Skin epidermis (tissue), 12 donors: ENCODE data around the gene LINC01488.
A peak's percentile ranks its signal among the peaks of the same experiment; 100 is the strongest.

Experiments
- H3K27ac ChIP-seq, 21 experiments: fragments of 200-600 bp; sonication (generic) in 11 of 21; one replicate each; pipeline ENCODE4 v1.5.0; 2020; ENCODE audit warnings: mild to moderate bottlenecking in 3 of 21, inconsistent platforms in 2 of 21, moderate library complexity in 2 of 21
- H3K4me3 ChIP-seq, 7 experiments: fragments of 200-600 bp; sonication (generic) in 2 of 7; one replicate each; pipeline ENCODE4 v1.5.0; 2020; ENCODE audit warnings: inconsistent platforms in 2 of 7, mild to moderate bottlenecking in 2 of 7, moderate library complexity in 1 of 7

The LINC01488 gene

GRCh38 chr11:69489031-69489745 is 7.7 kb downstream of the LINC01488 start:
- H3K27ac ChIP-seq, result peak overlapping the region in 2 of 21 experiments; percentile 13 to 28
- no peak overlapping the region for H3K4me3 ChIP-seq

GRCh38 chr11:69489746-69490365 is 8.4 kb downstream of the LINC01488 start:
- no peak overlapping the region for H3K4me3 ChIP-seq
- peak overlapping the region in 1 of 21 experiments; percentile 28 for H3K27ac ChIP-seq

- Histone ChIP-seq H3K4me3 (no peak overlapping the region), H3K27ac (no peak overlapping the region)
Measured at GRCh38 chr11:69490516-69490915, 9.1 kb downstream of the LINC01488 start.

- Histone ChIP-seq H3K4me3 (no peak overlapping the region), H3K27ac (no peak overlapping the region)
Measured at GRCh38 chr11:69491071-69492031, 9.9 kb downstream of the LINC01488 start.

- no peak overlapping the region for H3K27ac ChIP-seq
- no peak overlapping the region for H3K4me3 ChIP-seq
Measured at GRCh38 chr11:69492201-69492991, 10.9 kb downstream of the LINC01488 start.

- H3K4me3 ChIP-seq, result no peak overlapping the region
- H3K27ac ChIP-seq, result no peak overlapping the region
Measured at GRCh38 chr11:69493931-69494821, 12.7 kb downstream of the LINC01488 start.

- no peak overlapping the region for H3K27ac ChIP-seq
- H3K4me3 ChIP-seq, result no peak overlapping the region
Measured at GRCh38 chr11:69494851-69495250, 13.4 kb downstream of the LINC01488 start.

GRCh38 chr11:69495441-69496201 is 14.2 kb downstream of the LINC01488 start:
- no peak overlapping the region for H3K27ac ChIP-seq

GRCh38 chr11:69496202-69496557 is 14.7 kb downstream of the LINC01488 start:
- peak overlapping the region in 1 of 21 experiments; percentile 60 for H3K27ac ChIP-seq
- no peak overlapping the region for H3K4me3 ChIP-seq

More at GRCh38 chr11:69495441-69496201, 14.2 kb downstream of the LINC01488 start:
- H3K4me3 ChIP-seq, result no peak overlapping the region

GRCh38 chr11:69496631-69497220 is 15.3 kb downstream of the LINC01488 start:
- H3K4me3 ChIP-seq, result no peak overlapping the region
- H3K27ac ChIP-seq, result peak overlapping the region in 4 of 21 experiments; percentile 11 to 60 (median 19)

- H3K4me3 ChIP-seq, result no peak overlapping the region
- peak overlapping the region in 4 of 21 experiments; percentile 11 to 60 (median 20) for H3K27ac ChIP-seq
Measured at GRCh38 chr11:69497221-69497787, 15.8 kb downstream of the LINC01488 start.

GRCh38 chr11:69498614-69499175 is 17.2 kb downstream of the LINC01488 start:
- Histone ChIP-seq H3K27ac (no peak overlapping the region), H3K4me3 (no peak overlapping the region)

GRCh38 chr11:69499186-69499917 is 17.9 kb downstream of the LINC01488 start:
- H3K4me3 ChIP-seq, result no peak overlapping the region
- no peak overlapping the region for H3K27ac ChIP-seq

- H3K4me3 ChIP-seq, result no peak overlapping the region
- no peak overlapping the region for H3K27ac ChIP-seq
Measured at GRCh38 chr11:69499918-69500284, 18.4 kb downstream of the LINC01488 start.

- H3K4me3 ChIP-seq, result no peak overlapping the region
- H3K27ac ChIP-seq, result no peak overlapping the region
Measured at GRCh38 chr11:69500285-69501120, 19.0 kb downstream of the LINC01488 start.
